Epithelial cell of esophagus (primary cell): Measurements from ENCODE around the gene TRIO.
A peak's percentile ranks its signal among the peaks of the same experiment; 100 is the strongest.

Experiments used
- DNase-seq: peaks from one replicate; pipeline ENCODE4 v3.0.0; 2010; ENCODE audit warnings: low read depth
- H3K4me3 ChIP-seq: 2 replicates; pipeline ENCODE4 v1.5.1; 2011; ENCODE audit warnings: mild to moderate bottlenecking, low read length, control low read depth
- CTCF ChIP-seq: IDR thresholded peaks from 2 replicates; pipeline ENCODE4 v1.5.1; 2011; ENCODE audit warnings: low read depth, mild to moderate bottlenecking, low read length, control low read depth, inconsistent platforms; ENCODE audit not compliant: insufficient read depth; ENCODE audit errors: missing control alignments

Gene TRIO

DNA sequence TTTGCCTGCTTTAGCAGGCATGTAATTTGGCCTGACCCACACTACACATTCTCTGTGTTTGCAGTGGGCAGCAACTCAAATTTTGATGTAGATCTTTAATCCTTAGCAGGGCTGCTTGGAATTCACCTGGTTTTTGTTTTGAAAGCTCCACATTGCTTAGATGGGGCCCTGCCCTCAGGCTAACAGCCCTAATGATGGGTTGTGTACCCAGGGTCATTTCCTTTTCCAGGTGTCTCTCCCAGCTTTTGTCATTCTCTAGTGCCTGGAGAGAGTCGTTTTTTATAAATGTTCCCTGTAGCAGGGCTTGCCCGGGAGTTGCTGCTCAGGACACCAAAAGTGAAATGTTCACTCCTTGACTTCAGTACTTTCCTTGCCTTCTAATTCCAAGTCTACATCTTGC is 126.3 kb downstream of the TRIO start:
- no peak overlapping the region for H3K4me3 ChIP-seq
- no peak for TF ChIP-seq CTCF
- DNase-seq, result no peak

- peak; percentile 80 for TF ChIP-seq CTCF
- peak; percentile 68 for DNase-seq
- H3K4me3 ChIP-seq, result no peak overlapping the region
Measured at GRCh38 chr5:14270209-14270702, 127.1 kb downstream of the TRIO start.

GRCh38 chr5:14272548-14273205 is 129.5 kb downstream of the TRIO start:
- no peak for DNase-seq
- no peak overlapping the region for H3K4me3 ChIP-seq
- no peak for TF ChIP-seq CTCF

DNA sequence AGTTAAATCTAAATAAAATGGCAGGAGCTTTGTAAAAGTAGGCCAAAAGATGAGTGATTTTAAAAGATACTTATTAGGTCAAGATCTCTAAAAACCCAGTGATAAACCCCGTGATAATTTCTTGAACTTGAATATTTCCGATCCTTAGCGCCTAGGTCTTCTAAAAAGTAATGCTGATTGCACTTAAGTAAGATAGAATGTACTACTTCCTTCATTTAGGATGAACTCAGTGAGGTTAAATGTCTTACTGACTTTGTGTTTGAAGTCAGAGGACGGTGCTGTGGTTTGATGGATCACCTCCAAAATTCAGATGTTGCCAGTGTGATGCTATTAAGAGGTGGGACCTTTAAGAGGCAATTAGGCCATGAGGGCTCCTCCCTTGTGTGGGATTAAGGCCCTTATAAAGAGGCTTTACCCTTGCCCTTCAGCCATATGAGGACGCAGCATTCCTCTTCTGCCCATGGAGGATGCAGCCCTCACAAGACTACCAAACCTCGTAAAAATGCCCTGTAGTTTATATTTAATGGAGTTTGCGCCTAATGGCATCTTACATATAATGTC is 130.1 kb downstream of the TRIO start:
- H3K4me3 ChIP-seq, result no peak overlapping the region
- DNase-seq, result no peak
- no peak for TF ChIP-seq CTCF

DNA sequence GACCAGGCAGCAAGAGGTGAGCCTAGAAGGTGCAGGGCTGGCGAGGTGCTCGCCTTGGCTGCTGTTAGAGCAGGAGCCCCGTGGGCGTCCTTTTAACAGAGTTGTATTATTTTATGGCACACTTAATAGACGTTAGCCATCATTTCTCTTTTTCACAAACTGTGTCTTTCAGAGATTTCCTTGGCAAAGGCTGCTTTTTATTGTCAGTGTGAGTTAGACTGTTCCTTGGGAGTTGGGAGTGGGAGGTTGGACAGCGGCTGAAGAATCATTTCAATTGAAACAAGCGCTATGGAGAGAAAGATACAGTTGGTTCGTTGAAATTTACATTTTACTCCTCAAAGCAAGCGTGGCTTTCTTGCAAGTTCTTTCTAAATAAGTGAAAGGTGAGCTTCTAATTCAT is 133.2 kb downstream of the TRIO start:
- no peak overlapping the region for H3K4me3 ChIP-seq
- TF ChIP-seq CTCF, result no peak
- DNase-seq, result no peak

GRCh38 chr5:14277385-14278320 is 134.5 kb downstream of the TRIO start:
- H3K4me3 ChIP-seq, result no peak overlapping the region
- TF ChIP-seq CTCF, result no peak
- DNase-seq, result no peak
